Memory B cell (primary cell): ENCODE data around the gene GRIK2.

Experiments
- ATAC-seq: fragments of 150-1000 bp; cut with Tn5 transposase; 2 replicates; pipeline ENCODE4 v1.10.0; 2021; ENCODE audit warnings: low read depth, mild to moderate bottlenecking, moderate library complexity
- DNase-seq, 2 donors: peaks; one replicate each; pipeline ENCODE4 v3.0.0; 2022; ENCODE audit warnings: low spot score in 2 of 2
- H3K27ac Mint-ChIP-seq: one replicate; pipeline ENCODE4 v1.8.0; 2022; ENCODE audit warnings: mild to moderate bottlenecking, moderate library complexity, mixed read lengths
- H3K27me3 Mint-ChIP-seq: one replicate; pipeline ENCODE4 v1.8.0; 2022; ENCODE audit warnings: mixed read lengths
- H3K36me3 Mint-ChIP-seq: one replicate; pipeline ENCODE4 v1.8.0; 2022; ENCODE audit warnings: mild to moderate bottlenecking, mixed read lengths
- H3K4me1 Mint-ChIP-seq: one replicate; pipeline ENCODE4 v1.8.0; 2022; ENCODE audit warnings: mixed read lengths
- H3K4me3 Mint-ChIP-seq: one replicate; pipeline ENCODE4 v1.8.0; 2022; ENCODE audit warnings: mild to moderate bottlenecking, moderate library complexity, mixed read lengths
- H3K9me3 Mint-ChIP-seq: one replicate; pipeline ENCODE4 v1.8.0; 2022; ENCODE audit warnings: mixed read lengths

Gene GRIK2

DNA sequence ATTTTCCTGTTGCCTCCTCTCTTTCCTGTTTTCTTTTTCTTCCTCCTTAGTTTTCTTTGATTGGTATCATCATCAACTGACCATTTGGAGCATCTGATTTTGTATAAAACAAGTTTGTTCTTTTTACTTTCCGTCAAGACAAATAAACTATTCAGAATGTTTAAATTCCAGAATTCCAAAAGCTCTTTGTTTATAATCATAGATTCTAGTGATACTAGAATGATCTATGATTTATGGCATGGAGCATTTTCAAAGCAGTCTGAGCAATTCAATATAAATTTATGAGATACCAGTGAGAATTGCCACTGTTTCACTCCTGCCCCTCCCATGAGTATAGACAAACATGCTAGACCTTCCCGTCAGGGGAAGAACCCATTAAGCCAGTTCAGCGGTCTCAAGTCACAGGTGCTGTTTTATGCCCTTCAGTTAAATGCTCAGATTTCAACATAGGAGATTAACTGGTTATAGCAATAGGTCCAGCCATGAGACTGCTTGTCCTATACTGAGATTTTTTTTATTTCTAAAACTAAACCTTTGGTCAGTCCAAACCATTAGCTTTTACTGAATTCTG, 60.7 kb downstream of the GRIK2 start:
- no peak overlapping the region for H3K27ac Mint-ChIP-seq
- H3K36me3 Mint-ChIP-seq, result no peaks in the 10 kb centered on the region
- no peak for DNase-seq
- ATAC-seq, result no peak
- no peak overlapping the region for H3K4me3 Mint-ChIP-seq
- H3K4me1 Mint-ChIP-seq, result no peaks in the 10 kb centered on the region
- H3K27me3 Mint-ChIP-seq, result no peaks in the 10 kb centered on the region
- no peaks in the 10 kb centered on the region for H3K9me3 Mint-ChIP-seq

DNA sequence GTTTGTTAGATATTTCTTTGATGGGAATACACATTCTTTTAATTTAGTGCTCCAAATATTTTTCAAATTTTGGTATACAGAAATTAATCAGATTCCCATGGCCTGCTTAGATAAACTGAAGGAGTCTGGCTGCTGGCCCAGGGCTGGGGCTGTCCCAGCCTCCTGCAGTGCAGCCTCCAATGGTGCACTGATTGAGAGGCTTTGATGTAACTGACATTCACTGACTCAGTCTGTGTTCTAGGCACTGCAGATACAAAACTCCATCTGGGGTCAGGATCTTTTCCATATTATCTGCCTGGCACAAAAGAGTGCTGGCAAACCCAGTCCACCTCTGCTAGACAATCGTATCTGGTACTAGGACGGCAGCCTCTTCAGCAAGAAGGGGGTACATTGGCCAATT, 64.8 kb downstream of the GRIK2 start:
- Mint-ChIP-seq H3K27ac (no peak overlapping the region), H3K36me3 (no peaks in the 10 kb centered on the region), H3K4me3 (no peak overlapping the region), H3K27me3 (no peaks in the 10 kb centered on the region), H3K9me3 (peaks cover 2% of the 10 kb centered on the region), H3K4me1 (no peaks in the 10 kb centered on the region)
- ATAC-seq (no peak), DNase-seq (no peak)

DNA sequence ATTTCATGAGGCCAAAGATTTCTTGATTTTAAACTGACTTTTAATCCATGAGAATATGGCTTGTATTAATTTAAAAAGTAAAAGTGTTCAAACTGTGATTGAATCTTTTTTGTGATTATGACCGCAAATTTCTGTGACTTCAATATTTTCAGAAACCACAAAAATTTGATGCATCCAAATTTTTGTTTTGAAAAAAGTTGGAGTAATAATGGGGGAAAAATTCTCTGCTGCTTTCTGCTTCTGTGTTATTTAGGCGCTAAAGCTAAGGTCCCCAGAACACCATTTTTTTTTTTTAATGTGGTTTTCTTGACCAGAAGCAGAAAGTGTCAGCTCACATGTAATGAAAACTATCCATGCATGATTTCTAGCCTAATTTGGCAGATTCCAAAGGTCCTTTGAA, 65.3 kb downstream of the GRIK2 start:
- Mint-ChIP-seq H3K27ac (no peak overlapping the region), H3K27me3 (no peaks in the 10 kb centered on the region), H3K9me3 (peaks cover 2% of the 10 kb centered on the region), H3K4me1 (no peaks in the 10 kb centered on the region), H3K4me3 (no peak overlapping the region), H3K36me3 (no peaks in the 10 kb centered on the region)
- no peak for ATAC-seq
- no peak for DNase-seq

DNA sequence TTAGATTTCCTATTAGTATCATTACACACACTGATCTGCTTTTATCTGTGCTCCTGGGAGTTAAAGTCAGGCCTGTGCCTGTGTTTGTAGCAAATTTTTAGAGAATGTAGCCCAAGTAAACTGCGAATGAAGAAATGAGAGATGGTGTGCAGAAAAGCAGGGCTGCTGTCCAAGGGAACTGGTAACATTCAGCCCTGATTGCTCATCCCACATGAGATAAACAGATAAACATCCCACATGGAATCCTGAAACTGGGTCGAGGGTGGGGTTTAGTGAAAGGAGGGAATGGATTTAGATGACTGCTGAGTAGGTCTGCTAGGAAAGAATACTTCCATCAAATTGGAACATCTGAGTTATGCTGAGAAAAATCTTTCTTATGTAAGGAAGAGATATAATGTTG, 69.1 kb downstream of the GRIK2 start:
- Mint-ChIP-seq H3K36me3 (no peaks in the 10 kb centered on the region), H3K27ac (no peak overlapping the region), H3K27me3 (no peaks in the 10 kb centered on the region), H3K4me1 (no peaks in the 10 kb centered on the region), H3K4me3 (no peak overlapping the region), H3K9me3 (peaks cover 2% of the 10 kb centered on the region)
- no peak for DNase-seq
- no peak for ATAC-seq

DNA sequence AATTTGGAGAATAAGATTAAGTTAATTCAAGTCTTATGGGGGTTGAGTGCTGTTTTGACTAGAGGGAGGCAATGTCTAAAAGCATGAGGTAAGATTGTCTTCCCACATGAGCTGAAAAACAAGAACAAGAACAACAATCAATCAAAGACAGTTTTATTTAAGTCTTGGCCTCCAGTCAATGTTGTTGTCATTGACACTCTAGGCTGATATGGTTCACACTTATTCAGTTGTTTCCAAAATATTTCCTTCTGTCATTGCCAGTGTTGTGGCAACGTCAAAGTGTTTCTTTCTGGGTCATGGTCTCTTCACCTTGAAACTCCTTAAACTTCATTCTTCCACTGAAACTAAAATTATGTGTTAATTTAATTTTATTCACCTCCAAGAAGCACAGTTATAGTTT, 72.4 kb downstream of the GRIK2 start:
- no peak for ATAC-seq
- Mint-ChIP-seq H3K9me3 (no peaks in the 10 kb centered on the region), H3K36me3 (no peaks in the 10 kb centered on the region), H3K4me3 (no peak overlapping the region), H3K4me1 (no peaks in the 10 kb centered on the region), H3K27me3 (no peaks in the 10 kb centered on the region), H3K27ac (no peak overlapping the region)
- DNase-seq, result no peak

DNA sequence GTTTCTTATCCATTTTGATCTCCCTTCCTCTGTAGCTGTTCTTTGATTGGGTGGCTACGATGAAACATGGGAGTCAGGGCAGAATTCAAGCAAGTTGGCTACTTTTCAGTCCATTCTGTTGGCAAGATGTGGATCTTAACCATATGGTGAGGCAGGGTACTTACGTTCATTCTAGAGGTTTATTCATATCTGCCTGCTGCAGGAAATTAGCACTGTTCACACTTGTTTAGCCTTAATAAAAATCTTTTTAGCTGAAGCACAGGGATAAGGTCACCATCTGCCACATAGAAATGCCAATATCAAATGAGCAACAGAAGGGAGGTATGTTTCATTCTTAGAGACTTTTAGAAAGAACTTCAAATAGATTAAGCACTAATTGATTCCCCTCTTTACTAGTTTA, 83.9 kb downstream of the GRIK2 start:
- Mint-ChIP-seq H3K4me3 (no peak overlapping the region), H3K9me3 (peaks cover 3% of the 10 kb centered on the region), H3K36me3 (no peaks in the 10 kb centered on the region), H3K27ac (no peak overlapping the region), H3K4me1 (no peaks in the 10 kb centered on the region), H3K27me3 (no peaks in the 10 kb centered on the region)
- ATAC-seq (no peak), DNase-seq (no peak)

DNA sequence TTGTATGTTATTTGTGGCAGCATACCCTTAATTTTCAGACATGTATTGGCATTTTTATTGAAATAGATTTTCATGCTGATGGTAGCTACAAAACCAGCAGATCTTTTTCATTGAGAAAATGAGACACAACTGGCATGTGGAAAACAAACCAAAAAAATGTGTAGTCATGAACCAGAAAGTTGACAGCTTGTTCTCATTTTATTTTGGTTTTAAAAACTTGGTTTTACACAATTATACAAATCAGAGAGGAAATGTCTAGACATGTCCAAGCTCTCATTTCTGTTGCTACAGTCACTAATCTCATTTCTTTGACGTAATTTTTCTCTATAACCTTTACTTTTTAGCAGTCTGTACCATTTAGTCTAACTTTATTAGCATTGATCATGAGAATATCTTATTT, 85.4 kb downstream of the GRIK2 start:
- no peak for ATAC-seq
- H3K4me3 Mint-ChIP-seq, result no peak overlapping the region

DNA sequence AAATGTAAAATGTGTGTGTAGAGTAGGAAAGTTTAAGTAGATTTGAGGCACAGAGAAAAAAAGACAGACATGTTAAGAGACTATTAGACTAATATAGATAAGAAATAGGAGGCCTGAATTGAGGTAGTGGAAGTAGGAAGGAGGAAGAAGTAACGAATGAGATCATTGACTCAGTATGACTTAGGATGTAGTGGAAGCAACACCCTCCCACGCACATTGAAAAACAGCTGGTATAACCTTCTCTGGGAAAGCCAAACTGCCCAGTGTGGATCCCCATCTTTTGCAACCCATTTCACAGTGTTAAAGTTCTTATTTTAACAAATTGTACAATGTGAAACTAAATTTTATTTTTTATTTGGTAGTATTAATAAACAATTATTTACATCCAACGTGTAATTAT, 89.1 kb downstream of the GRIK2 start:
- DNase-seq (no peak), ATAC-seq (no peak)
- Mint-ChIP-seq H3K9me3 (peaks cover 4% of the 10 kb centered on the region), H3K27ac (no peak overlapping the region), H3K27me3 (no peaks in the 10 kb centered on the region), H3K36me3 (no peaks in the 10 kb centered on the region), H3K4me3 (no peak overlapping the region), H3K4me1 (no peaks in the 10 kb centered on the region)

More for the DNA sequence above, 85.4 kb downstream of the GRIK2 start:
- DNase-seq, result no peak
- H3K9me3 Mint-ChIP-seq, result peaks cover 4% of the 10 kb centered on the region
- no peaks in the 10 kb centered on the region for H3K27me3 Mint-ChIP-seq
- no peaks in the 10 kb centered on the region for H3K4me1 Mint-ChIP-seq
- no peak overlapping the region for H3K27ac Mint-ChIP-seq
- H3K36me3 Mint-ChIP-seq, result no peaks in the 10 kb centered on the region

DNA sequence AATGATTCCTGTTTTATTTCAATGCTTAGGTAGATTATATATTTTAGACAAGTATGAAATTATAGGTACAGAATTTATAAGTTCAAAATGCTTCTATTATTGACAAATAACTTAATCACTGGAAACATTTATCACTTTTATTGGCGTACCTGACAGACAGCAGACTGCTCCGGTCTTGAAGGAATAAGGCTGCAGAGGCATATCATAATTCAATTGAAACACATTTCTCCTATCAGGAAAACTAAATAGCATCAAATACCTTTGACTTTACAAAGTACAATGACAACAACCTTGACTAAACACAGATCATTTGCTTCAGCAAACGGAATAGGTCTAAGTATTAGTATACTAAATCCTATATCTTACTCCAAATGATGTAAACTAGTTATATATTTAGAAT, 91.3 kb downstream of the GRIK2 start:
- ATAC-seq (no peak), DNase-seq (no peak)
- Mint-ChIP-seq H3K27ac (no peak overlapping the region), H3K9me3 (peaks cover 4% of the 10 kb centered on the region), H3K27me3 (no peaks in the 10 kb centered on the region), H3K4me1 (no peaks in the 10 kb centered on the region), H3K4me3 (no peak overlapping the region), H3K36me3 (no peaks in the 10 kb centered on the region)

DNA sequence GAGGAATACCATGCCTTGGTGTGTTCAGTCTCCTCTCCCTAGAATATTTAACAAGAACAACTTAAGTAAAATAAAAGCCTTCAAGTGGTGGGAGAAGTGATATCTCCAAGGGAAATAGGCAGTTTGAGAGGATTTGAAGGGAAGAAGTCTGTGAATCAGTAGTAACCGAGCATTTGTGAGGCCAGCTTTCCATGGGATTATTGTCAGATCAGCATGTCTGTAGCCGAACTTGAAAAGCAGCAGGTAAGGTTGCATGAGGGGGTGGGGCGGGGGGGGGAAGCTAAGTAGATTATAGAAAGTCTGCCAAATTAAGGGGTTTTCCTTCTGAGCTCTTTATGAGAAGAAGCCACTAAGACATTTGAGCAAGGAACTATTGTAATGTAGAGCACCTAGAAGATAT, 92.6 kb downstream of the GRIK2 start:
- no peak overlapping the region for H3K27ac Mint-ChIP-seq
- no peak overlapping the region for H3K4me3 Mint-ChIP-seq
- ATAC-seq, result no peak
- H3K36me3 Mint-ChIP-seq, result no peaks in the 10 kb centered on the region
- no peak for DNase-seq
- H3K4me1 Mint-ChIP-seq, result no peaks in the 10 kb centered on the region
- peaks cover 4% of the 10 kb centered on the region for H3K9me3 Mint-ChIP-seq
- H3K27me3 Mint-ChIP-seq, result no peaks in the 10 kb centered on the region

DNA sequence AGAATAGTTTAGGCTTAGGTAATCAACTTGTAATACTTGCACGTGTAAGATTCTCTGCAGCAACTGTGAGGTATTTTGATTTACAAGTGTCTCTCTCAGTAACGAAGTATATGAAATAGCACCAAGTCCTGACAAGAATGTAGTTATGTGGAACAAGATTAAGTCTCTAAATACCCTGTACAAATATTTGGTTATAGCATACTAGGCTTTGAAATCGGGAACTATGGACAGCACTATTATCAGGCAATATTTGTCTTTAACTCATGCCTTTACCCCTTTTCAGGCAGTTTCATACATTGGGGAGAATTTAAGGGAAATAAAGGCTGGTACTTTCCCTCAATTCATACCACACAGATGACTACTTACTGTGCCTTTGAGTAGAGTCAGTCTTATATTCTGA, 93.2 kb downstream of the GRIK2 start:
- peaks cover 4% of the 10 kb centered on the region for H3K9me3 Mint-ChIP-seq
- H3K36me3 Mint-ChIP-seq, result no peaks in the 10 kb centered on the region
- no peaks in the 10 kb centered on the region for H3K4me1 Mint-ChIP-seq
- no peak overlapping the region for H3K27ac Mint-ChIP-seq
- H3K4me3 Mint-ChIP-seq, result no peak overlapping the region
- ATAC-seq, result no peak
- H3K27me3 Mint-ChIP-seq, result no peaks in the 10 kb centered on the region
- DNase-seq, result no peak

DNA sequence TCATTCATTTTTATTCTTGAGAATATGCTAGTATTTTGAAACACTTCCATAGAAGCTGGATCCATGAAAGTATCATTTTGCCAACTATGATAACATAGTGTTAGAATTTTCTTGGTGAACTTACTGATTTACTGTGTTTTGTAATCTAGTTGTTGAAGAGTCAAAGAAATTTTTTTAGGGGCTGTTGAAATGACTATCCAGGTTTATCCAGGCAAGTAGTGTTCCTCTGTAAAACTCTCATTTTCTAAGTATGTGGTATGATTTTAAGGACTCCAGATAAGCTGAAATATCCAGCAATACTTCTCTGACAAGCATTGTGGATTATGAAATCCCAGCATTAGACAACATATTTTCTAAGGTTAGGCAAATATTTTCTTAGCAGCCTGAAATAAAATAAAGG, 95.9 kb downstream of the GRIK2 start:
- Mint-ChIP-seq H3K36me3 (no peaks in the 10 kb centered on the region), H3K4me1 (no peaks in the 10 kb centered on the region), H3K27ac (no peak overlapping the region), H3K27me3 (no peaks in the 10 kb centered on the region), H3K9me3 (no peaks in the 10 kb centered on the region), H3K4me3 (no peak overlapping the region)
- no peak for DNase-seq
- ATAC-seq, result no peak

DNA sequence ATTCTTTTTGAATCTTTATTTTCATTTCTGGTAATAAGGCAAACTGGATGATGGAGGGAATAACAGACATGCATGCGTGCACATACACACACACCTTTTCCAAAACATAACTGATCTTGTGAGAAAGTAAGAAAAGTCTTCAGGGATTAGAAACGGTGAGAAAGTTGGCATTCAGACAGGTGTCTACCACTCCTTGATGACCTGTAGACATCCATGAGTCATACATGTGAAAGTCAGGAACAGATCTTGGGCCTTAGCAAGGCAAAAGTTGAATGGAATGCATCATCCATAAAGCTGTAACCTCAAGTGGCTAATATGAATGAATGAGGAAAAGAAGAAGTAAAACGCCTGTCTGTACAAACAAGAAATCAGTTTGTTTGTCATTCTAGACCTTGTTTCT, 97.3 kb downstream of the GRIK2 start:
- H3K9me3 Mint-ChIP-seq, result no peaks in the 10 kb centered on the region

DNA sequence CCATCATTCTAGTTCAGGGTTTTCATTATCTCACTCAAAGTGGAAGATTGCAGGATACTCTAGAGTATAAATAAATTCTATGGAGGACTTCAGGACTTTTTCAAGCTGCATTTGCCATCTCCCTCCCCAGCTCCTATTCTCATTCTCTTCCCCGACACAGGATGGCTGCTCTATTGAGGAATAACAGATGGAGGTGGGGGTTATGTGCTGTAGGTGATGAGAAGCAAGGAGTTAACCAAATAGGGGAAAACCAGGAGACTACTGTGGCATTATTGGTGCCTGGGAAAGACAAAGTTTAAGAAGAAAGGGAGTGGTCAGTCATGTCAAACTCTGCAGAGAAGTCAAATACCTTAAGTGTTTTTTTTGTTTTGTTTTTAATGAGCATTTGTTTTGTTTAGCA, 109.3 kb downstream of the GRIK2 start:
- Mint-ChIP-seq H3K36me3 (no peaks in the 10 kb centered on the region), H3K27ac (no peak overlapping the region), H3K4me1 (no peaks in the 10 kb centered on the region), H3K9me3 (peaks cover 2% of the 10 kb centered on the region), H3K4me3 (no peak overlapping the region), H3K27me3 (no peaks in the 10 kb centered on the region)
- ATAC-seq (no peak), DNase-seq (no peak)

More for the DNA sequence above, 97.3 kb downstream of the GRIK2 start:
- ATAC-seq, result no peak
- Mint-ChIP-seq H3K36me3 (no peaks in the 10 kb centered on the region), H3K4me1 (no peaks in the 10 kb centered on the region), H3K27me3 (no peaks in the 10 kb centered on the region), H3K27ac (no peak overlapping the region), H3K4me3 (no peak overlapping the region)
- DNase-seq, result no peak

DNA sequence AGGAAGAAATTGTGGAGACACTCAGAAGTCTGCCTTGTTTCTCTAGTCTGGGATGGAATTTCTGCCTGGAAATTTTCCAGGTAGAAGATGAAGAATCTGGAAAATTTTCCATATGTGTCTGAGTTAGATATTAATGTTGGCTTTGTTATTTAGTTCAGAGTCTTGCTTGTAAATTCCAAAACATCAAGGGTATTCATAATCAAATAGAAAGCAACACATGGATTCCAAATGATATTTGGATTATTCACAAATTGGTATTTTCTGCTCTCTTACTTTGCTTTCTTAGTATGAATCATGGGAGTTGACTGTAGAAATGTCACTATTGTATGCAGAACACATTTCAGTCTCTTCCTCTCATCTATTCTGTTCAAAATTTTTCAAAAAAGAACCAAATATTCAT, 116.0 kb downstream of the GRIK2 start:
- Mint-ChIP-seq H3K4me3 (no peak overlapping the region), H3K27me3 (no peaks in the 10 kb centered on the region), H3K36me3 (no peaks in the 10 kb centered on the region), H3K4me1 (no peaks in the 10 kb centered on the region), H3K9me3 (peaks cover 3% of the 10 kb centered on the region), H3K27ac (no peak overlapping the region)
- no peak for DNase-seq
- ATAC-seq, result no peak
